Renal cortical epithelial cell (primary cell): ENCODE results near the gene FAM236C. TPM values are rescaled to one million over a fixed set of nuclear protein-coding genes. Genes with fewer than 3 reads are reported as not detected.
"Not testable (repeated sequence)": the region's sequence is repeated elsewhere in the genome, so short reads cannot be mapped to it uniquely, and the experiment has no call there.

Experiments used
- DNase-seq: peaks from one replicate; pipeline ENCODE4 v3.0.0-alpha.2; 2011; ENCODE audit warnings: low read depth
- total RNA-seq: library from RNA; depleted of rRNA; stranded (reverse); fragments of >200 nt; gene quantifications from 2 replicates; pipeline ENCODE4 v1.2.3, GENCODE V29; 2014

FAM236C gene
- not detected in 2 replicates for total RNA-seq

GRCh38 chrX:72912315-72912714, at the start of gene FAM236C:
Gene FAM236C (plus strand): TSS chrX:72912615. CDS start chrX:72912715, 100 bp downstream.
- not testable (repeated sequence) for DNase-seq

GRCh38 chrX:72882898-72883297, 29.5 kb upstream of the FAM236C start:
- not testable (repeated sequence) for DNase-seq

- not testable (repeated sequence) for DNase-seq
Observed at GRCh38 chrX:72889740-72890139, 22.7 kb upstream of the FAM236C start.

- DNase-seq: not testable (repeated sequence)
Observed at GRCh38 chrX:72916096-72916495, 3.7 kb downstream of the FAM236C start.

GRCh38 chrX:72932283-72932682, 19.9 kb downstream of the FAM236C start:
- DNase-seq: not testable (repeated sequence)

GRCh38 chrX:72936455-72936854, 24.0 kb downstream of the FAM236C start:
- not testable (repeated sequence) for DNase-seq

GRCh38 chrX:72936882-72937455, 24.6 kb downstream of the FAM236C start:
- DNase-seq: not testable (repeated sequence)

GRCh38 chrX:72937906-72938305, 25.5 kb downstream of the FAM236C start, which contains the start of gene FAM236A:
Gene FAM236A (plus strand): TSS chrX:72938206. CDS start chrX:72938263, 57 bp downstream.
- DNase-seq: not testable (repeated sequence)

- DNase-seq: not testable (repeated sequence)
Observed at GRCh38 chrX:72942272-72942671, 29.9 kb downstream of the FAM236C start.

- not testable (repeated sequence) for DNase-seq
Observed at GRCh38 chrX:72943035-72943818, 30.8 kb downstream of the FAM236C start.

GRCh38 chrX:72943819-72944169, 31.4 kb downstream of the FAM236C start, which contains the start of gene DMRTC1:
Gene DMRTC1 (minus strand): TSS chrX:72943837. CDS start chrX:72875694, 68,143 bp downstream.
- not testable (repeated sequence) for DNase-seq

GRCh38 chrX:72959971-72960370, 47.6 kb downstream of the FAM236C start:
- DNase-seq: not testable (repeated sequence)

Other genes starting within 250 kb of the FAM236C start
- 4.0 and 8.0 TPM in 2 replicates for gene PHKA1, start 198.3 kb upstream of the FAM236C start, total RNA-seq
- gene DMRTC1B, start 135.7 kb upstream of the FAM236C start, total RNA-seq: 0.20 TPM in 1 of 2 replicates, not detected in the other
- not detected in 2 replicates for gene FAM236B, start 130.0 kb upstream of the FAM236C start, total RNA-seq
- not detected in 2 replicates for gene FAM236D, start 104.4 kb upstream of the FAM236C start, total RNA-seq
- gene FAM236A, start 25.6 kb downstream of the FAM236C start, total RNA-seq: not detected in 2 replicates
- 0.15 TPM in 1 of 2 replicates, not detected in the other for gene DMRTC1, start 31.2 kb downstream of the FAM236C start, total RNA-seq
- gene PABPC1L2B, start 90.3 kb downstream of the FAM236C start, total RNA-seq: not detected in 2 replicates
- gene PABPC1L2A, start 166.9 kb downstream of the FAM236C start, total RNA-seq: not detected in 2 replicates